HG03469 (cell line): Measurements from ENCODE around the gene RRM1.
"Not testable (repeated sequence)": the region's sequence is repeated elsewhere in the genome, so short reads cannot be mapped to it uniquely, and the experiment has no call there.

Experiments
- ATAC-seq: cut with Tn5 transposase; IDR thresholded peaks from one replicate; pipeline ENCODE4 v1.9.1; 2021; ENCODE audit warnings: mild to moderate bottlenecking, moderate library complexity, moderate number of reproducible peaks; ENCODE audit not compliant: unreplicated experiment

The RRM1 gene

GRCh38 chr11:4134806-4135205 is 40.2 kb downstream of the RRM1 start:
- ATAC-seq = no peak

GRCh38 chr11:4138497-4138896 is 43.9 kb downstream of the RRM1 start:
- no peak for ATAC-seq

- ATAC-seq = no peak
Observed at GRCh38 chr11:4140067-4140636, 45.6 kb downstream of the RRM1 start.

GRCh38 chr11:4146070-4146771 is 51.6 kb downstream of the RRM1 start:
- no peak for ATAC-seq

GRCh38 chr11:4146772-4147098 is 52.1 kb downstream of the RRM1 start:
- no peak for ATAC-seq

- no peak for ATAC-seq
Observed at GRCh38 chr11:4154503-4154902, 59.9 kb downstream of the RRM1 start.

- ATAC-seq = no peak
Observed at GRCh38 chr11:4156571-4156970, 62.0 kb downstream of the RRM1 start.

GRCh38 chr11:4158818-4159217 is 64.2 kb downstream of the RRM1 start:
- not testable (repeated sequence) for ATAC-seq

- no peak for ATAC-seq
Observed at GRCh38 chr11:4161305-4161704, 66.7 kb downstream of the RRM1 start.

GRCh38 chr11:4164884-4165590 is 70.4 kb downstream of the RRM1 start:
- no peak for ATAC-seq

- no peak for ATAC-seq
Observed at GRCh38 chr11:4167292-4167691, 72.7 kb downstream of the RRM1 start.

GRCh38 chr11:4167758-4168157 is 73.2 kb downstream of the RRM1 start:
- no peak for ATAC-seq

- ATAC-seq = not testable (repeated sequence)
Observed at GRCh38 chr11:4175620-4176350, 81.2 kb downstream of the RRM1 start.

GRCh38 chr11:4178813-4179662 is 84.4 kb downstream of the RRM1 start:
- no peak for ATAC-seq

GRCh38 chr11:4180441-4181183 is 86.0 kb downstream of the RRM1 start:
- ATAC-seq = no peak

- ATAC-seq = no peak
Observed at GRCh38 chr11:4181782-4182721, 87.5 kb downstream of the RRM1 start.

GRCh38 chr11:4183410-4184057 is 88.9 kb downstream of the RRM1 start:
- no peak for ATAC-seq

GRCh38 chr11:4184163-4184916 is 89.7 kb downstream of the RRM1 start:
- ATAC-seq = no peak
